GM19328 (cell line): ENCODE data around the gene MC2R.
"Not testable (repeated sequence)": the region's sequence is repeated elsewhere in the genome, so short reads cannot be mapped to it uniquely, and the experiment has no call there.

ENCODE experiments used
- ATAC-seq: cut with Tn5 transposase; IDR thresholded peaks from one replicate; pipeline ENCODE4 v1.9.1; 2021; ENCODE audit warnings: mild to moderate bottlenecking, moderate library complexity; ENCODE audit not compliant: unreplicated experiment

MC2R gene

DNA sequence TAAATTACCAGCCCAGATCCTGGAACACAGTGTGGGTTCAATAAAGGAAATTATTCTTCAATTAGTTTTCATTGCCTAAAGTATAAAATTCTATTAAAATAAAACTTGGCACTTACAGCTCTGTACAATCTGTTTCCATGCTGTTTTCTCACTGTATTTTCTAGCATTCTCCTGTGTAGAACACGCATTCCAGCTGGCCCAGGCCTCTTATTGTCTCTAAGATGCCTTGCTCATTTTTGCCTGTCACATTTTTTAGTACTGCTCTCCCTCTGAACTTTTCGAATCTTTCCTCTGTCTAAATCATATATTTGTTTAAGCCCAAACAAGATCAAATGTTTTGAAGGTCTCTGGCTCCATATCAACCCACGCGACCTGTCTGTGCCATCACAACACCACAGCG is 20.8 kb downstream of the MC2R start:
- no peak for ATAC-seq

DNA sequence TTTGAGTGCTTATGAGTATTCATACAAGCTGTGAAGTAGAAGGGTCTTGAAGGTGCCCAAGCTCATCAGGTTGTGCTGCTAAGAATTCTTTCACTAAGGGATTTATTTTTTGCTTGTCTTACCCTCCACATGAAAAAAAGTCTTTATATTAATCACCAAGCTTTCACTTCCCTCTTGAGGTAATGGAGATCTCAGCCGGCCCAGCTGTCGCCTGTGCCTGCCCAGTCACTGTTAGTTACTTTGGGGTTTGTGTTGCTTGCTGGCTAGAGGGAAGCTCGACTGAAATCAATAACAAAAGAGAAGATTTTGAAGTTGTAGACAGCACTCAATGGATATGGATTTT is 21.9 kb downstream of the MC2R start:
- peak; percentile 96 for ATAC-seq

GRCh38 chr18:13892098-13892497 is 23.2 kb downstream of the MC2R start:
- no peak for ATAC-seq

- no peak for ATAC-seq
Observed at GRCh38 chr18:13890761-13891361, 24.5 kb downstream of the MC2R start.

GRCh38 chr18:13889671-13890070 is 25.7 kb downstream of the MC2R start:
- no peak for ATAC-seq

DNA sequence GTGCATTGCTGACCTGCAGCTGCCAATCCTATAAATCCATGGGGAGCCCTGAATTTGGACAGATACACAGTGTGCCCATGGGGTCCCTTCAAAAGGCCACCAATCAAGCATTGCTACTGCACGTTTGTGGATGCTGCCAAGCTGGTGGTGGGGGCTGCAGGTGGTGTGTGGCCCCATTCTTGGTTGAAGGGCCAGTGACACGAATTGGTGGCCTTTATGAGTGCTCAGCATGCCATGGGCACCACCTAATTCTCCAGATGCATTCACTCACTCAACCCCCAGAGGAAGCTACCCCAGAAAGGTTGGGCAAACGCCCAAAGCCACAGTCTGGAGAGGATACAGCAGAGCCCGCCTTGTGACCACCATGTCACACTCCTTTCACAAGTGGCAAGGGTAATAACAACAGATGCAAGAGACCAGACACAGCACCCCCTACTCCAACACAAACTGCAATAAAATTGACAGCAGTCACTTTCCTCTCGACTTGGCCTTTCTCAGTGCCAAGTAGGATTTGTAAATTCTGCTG is 27.1 kb downstream of the MC2R start:
- ATAC-seq = no peak

- ATAC-seq = no peak
Observed at GRCh38 chr18:13885009-13885408, 30.3 kb downstream of the MC2R start.

- no peak for ATAC-seq
Observed at GRCh38 chr18:13879937-13880336, 35.4 kb downstream of the MC2R start.

GRCh38 chr18:13879492-13879891 is 35.8 kb downstream of the MC2R start:
- ATAC-seq = no peak

DNA sequence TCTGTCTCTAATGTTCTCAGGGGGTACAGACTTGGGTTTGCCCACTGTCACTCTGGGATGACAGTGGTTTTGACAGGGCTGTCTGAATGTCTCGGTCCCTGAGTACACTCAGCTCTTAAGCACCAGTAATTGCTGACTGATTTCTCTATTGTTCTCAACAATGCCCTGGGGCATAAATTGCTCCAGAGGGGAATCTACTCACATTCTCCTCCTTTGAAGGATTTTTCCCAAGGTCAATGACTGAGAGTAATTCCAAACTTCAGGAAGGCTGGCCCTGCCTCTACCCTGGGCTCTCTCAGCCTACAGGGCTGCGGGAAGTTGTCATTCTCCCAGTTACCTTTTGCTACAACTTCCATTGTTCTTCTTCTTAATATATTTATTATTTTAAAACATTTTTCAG is 36.5 kb downstream of the MC2R start:
- ATAC-seq = no peak

- no peak for ATAC-seq
Observed at GRCh38 chr18:13877157-13877556, 38.2 kb downstream of the MC2R start.

GRCh38 chr18:13874558-13874957 is 40.8 kb downstream of the MC2R start:
- no peak for ATAC-seq

DNA sequence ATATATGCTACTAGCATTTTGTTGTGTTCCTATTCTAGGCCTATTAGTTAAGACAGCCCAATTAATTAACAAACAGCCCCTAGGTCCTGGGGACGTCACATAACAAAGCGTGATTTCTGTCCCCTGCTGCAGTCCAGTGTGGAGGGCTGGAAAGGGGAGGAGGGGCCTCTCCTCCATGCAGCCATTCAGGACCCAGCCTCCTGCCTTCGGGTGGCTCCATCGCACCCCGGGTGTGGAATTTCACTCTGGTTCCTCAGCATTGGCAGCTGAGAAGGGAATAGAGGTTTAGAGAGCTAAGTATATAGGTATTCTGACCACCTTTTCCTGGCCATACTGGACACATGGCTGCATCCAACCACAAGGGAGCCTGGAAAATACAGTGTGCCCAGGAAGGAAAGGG is 42.4 kb downstream of the MC2R start:
- no peak for ATAC-seq

- no peak for ATAC-seq
Observed at GRCh38 chr18:13872373-13872772, 43.0 kb downstream of the MC2R start.

DNA sequence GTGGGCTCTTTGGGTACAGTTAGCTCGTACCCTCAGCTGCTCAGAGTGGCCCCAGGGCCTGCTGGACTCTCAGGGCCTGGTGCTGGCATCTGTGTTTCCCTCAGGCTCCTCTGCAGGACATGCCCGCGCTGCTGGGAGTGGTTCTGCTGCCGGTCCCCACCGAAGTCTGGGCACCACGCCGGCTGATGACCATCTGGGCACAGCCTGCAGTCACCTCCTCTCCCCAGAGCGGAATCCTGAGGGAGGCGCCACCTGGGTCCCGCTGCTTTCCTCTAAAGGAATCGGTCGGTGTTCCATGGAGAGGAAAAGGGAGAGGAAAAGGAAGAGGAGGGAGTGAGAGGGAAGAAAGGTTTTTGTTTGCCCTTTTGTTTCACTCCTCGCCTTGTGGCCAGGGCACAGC is 43.6 kb downstream of the MC2R start:
- ATAC-seq = no peak

- ATAC-seq = no peak
Observed at GRCh38 chr18:13868501-13869271, 46.6 kb downstream of the MC2R start.

DNA sequence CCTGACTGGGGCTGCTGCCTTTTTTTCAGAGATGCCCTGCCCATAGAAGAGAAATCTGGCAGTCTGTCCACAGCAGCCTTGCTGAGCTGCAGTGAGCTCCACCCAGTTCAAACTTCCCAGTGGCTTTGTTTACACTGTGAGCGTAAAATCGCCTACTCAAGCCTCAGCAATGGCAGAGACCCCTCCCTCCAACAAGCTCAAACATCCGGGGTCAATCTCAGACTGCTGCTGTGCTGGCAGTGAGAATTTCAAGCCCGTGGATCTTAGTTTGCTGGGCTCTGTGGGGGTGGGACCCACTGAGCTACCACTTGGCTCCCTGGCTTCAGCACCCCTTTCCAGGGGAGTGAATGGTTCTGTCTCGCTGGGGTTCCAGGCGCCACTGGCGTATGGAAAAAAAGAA is 52.4 kb downstream of the MC2R start:
- not testable (repeated sequence) for ATAC-seq

DNA sequence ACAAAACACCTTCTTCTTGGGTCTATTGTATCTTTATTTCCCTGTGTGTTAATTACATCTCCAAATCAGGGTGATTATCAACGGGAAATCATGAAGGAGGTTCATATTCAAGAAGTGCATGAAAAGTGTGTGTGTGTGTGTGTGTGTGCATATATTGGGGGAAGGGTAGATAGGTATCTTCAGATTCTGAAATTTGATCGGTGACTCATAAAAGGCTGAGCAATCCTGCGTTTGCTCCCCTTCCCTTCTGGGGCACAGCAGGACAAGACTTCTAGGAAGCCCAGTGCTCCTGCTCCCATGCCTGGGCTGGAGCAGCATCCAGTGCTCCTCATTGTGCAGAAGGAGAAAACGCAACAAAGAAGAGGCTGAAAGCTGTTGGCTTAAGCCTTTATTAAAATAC is 65.5 kb downstream of the MC2R start:
- ATAC-seq = no peak

DNA sequence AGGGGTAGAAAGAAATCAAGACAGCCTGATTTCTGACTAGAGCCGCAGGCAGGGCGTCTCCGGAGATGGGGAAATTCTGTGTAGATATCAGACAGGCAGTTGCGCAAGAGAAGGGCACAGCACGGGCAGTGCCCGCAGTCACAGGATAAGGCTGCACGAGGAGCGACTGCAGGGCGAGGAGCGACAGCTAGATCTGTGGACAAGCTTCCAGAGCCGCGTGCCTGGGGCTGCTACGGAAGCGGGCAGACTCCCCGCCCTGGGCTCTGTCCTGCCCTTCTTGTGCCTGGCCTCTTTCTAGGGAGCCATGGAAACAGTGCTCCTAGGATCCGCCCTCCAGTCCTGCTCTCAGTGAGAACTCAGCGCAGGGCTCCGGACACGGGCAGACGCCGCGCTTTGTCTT is 78.8 kb downstream of the MC2R start:
- no peak for ATAC-seq

- no peak for ATAC-seq
Observed at GRCh38 chr18:13835202-13835601, 80.1 kb downstream of the MC2R start.

GRCh38 chr18:13834496-13835015 is 80.8 kb downstream of the MC2R start:
- no peak for ATAC-seq
